ENCODE data around the gene TMED10. TPM values are rescaled to one million over a fixed set of nuclear protein-coding genes. Genes with fewer than 3 reads are reported as not detected.
A peak's percentile ranks its signal among the peaks of the same experiment; 100 is the strongest.

TMED10 gene
- polyA plus RNA-seq (ENCODE audit: insufficient read length in 4 of 4): 100 to 1,000 TPM; 248 to 292 (median 284) TPM

DNA sequence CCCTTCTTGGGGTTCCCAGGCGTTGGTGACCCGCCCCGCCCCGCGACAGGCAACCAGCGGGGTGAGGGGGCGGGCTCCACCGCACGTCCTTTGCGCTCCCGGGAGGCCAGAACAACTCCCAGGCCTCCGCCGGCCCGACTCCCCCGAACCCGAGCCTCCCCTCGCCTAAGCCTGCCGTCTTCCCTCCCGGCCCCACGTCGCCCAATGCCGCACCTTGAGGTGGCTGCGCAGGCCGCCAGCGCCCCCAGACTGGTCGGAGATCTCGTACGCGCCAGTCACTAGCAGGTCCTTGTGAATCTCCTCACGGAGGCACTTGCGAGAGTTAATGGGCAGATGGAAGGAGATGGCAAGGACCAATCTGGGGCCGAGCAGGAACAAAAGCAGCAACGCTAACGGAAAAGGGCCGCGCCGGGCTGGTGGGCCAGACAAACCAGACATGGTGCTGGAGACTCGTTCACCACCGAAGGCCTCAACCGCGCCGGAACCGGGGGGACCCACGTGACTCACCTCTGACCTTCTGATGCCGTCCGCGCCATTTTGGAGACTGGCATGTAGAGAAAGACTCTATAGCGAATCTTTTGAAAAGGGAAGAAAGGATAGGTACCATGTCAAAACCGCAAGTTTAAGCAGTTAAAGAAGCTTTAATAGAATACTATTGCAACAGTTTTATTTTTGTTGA, at the start of gene TMED10:
Gene TMED10, minus strand, starts transcription at position 471 of the 679 bp plus-strand sequence. Its CDS starts 33 bp downstream, at position 438.
- peak; percentile 81 to 92 (median 88) for DNase-seq (ENCODE audit: low read depth in 4 of 4, low spot score in 3 of 4)

DNA sequence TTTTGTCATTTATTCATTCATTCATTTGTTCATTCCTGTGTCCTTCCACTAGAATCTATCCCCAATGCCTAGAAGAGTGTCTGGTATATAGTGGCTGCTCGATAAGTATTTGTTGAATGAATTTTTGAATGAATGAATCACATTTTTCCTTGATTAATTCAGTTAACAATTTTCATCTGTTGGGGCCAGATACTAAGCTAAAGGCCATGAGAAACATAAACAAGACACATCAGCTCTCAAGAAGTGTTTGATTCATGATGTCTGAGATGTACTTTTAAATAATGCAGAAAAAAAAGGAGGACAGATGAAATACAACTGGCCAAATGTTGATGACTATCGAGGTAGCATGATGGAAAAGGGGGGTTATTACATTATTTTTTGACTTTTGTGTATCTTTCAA, 48.1 kb upstream of the TMED10 start:
- no peak for DNase-seq (ENCODE audit: low read depth in 4 of 4, low spot score in 3 of 4)

DNA sequence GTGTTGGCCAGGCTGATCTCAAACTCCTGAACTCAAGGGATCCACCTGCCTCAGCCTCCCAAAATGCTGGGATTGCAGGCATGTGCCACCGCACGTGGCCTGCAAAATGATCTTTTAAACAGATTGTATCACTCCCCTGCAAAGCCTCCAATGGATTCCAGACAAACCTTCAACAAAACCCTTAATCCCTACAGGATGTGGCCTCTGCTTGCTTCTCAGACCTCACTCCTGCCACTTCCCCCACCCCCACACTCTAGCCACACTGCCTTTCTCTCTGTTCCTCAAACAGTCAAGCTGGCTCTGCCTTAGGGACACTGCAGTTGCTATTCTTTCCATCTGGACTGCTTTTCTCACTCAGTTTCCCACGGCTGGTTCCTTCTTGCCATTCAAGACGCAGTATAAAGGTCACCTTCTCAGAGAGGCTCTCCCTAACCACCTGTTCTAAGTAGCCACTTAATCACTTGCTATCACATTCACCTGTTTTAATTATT, 47.3 kb upstream of the TMED10 start:
- DNase-seq (ENCODE audit: low read depth in 4 of 4, low spot score in 3 of 4): no peak

DNA sequence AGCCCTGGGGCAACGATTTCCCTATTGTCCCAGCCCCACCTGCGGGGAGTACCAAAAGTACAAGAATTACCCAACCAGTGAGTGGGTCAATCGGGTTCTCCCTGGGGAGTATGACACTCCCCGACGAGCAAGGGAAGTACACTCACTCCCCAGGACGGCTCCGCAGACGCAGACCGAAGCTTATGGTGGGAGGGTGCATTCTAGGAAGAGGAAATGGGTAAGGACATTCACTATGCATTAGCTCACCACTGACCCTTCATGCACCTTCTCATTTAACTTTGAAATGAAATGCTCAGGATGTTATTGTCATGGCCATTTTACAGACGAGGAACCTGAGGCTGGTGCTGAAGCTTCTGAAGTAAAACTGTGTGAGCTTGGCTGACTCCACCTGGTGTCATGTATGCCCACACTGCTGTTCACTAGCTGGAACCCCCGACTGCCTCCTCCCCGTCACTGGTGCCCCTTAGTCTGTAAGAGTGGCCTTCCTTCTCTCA, 45.8 kb upstream of the TMED10 start:
- DNase-seq (ENCODE audit: low read depth in 4 of 4, low spot score in 3 of 4): no peak

DNA sequence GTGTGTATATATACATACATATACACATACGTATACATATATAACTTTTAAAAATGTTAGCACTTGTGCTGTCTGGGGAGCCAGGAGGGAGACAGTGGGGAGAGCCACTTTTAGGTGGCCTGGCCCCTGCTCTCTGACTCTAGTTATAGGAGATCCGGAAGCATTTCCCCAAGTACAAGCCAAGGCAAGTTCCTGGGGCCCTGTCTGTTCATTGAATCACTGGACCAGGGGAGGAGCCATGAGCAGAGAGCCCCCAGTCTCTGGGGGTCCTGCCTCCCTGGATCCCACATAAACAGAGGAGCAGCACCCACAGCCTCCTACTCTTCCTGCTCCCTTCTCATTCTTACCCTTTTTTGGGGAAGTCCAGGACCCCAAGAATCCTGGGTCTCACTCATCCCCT, 45.4 kb upstream of the TMED10 start:
- DNase-seq (ENCODE audit: low read depth in 4 of 4, low spot score in 3 of 4): no peak

DNA sequence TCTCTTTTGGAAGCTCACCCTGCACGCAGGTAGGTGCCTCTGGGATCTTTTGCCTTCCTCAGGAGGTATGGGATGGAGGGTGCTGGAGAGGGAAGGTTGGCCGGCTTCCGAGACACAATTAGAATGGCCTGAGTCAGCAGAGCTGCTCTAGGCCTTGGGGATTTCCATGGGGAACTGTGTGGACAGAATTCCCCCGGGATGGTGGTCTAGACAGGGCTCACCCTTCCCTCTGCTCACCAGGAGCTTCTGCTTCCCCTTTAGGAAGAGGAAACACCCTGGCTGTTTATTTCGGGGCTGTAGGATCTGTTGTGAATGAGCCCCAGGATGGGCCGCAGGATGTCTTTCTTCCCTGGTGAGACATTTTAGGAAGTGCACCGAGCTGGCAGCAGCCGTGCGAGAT, 43.7 kb upstream of the TMED10 start:
- DNase-seq (ENCODE audit: low read depth in 4 of 4, low spot score in 3 of 4): no peak

DNA sequence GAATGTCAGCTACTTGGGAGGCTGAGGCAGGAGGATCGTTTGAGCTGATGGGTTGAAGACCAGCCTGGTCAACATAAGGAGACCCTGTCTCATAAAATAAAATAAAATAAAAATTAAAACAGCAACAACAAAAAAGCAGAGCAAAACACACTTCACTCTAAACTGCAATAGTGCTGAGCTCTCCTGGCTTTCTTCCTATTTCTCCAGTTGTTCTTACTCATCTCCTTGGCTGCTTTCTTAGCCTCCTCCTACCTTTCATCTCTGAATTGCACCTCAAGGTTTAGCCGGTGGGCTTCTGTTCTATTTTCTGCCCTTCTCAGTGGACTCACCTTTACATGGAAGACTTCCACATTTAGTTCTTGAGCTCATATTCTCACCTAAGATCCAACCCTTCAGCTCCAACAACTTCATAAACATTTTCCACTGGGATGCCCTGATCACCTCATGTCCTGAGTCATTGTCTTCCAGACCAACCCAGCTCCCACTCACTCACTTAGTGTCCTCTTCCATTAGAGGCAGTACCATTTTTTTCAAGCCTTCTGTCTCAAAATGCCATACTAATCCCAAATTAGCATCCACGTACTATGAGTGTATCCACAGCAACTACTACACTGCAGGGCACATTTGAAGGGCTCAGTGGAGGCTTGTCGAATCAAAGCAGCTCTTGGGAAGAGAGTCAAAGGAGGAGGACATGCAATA, 41.2 kb upstream of the TMED10 start:
- DNase-seq (ENCODE audit: low read depth in 4 of 4, low spot score in 3 of 4): no peak

DNA sequence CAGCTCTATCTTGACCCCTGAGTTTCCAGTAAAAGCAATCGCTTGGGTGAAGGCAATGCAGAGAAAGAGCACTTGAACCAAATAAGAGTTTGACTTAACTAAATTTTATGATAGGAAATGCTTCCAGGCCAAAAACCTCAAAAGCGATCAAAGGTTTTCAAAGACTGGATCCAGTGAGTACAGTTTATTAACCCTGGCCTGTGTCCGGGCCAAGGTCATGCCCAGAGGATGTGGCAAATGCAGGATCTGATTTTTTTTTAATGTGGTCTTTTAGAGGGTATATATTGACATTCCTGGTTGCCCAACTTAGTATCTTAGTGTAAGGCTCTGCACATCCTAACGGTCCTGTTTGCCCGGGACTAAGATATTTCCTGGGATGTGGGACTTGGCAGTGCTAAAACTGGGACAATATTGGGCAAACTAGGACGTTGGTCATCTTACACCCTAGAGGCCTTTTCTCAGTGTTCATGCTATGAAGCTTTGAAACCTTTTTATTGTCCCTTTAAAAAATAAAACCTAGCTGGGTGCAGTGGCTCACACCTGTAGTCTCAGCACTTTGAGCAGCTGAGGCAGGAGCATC, 40.1 kb upstream of the TMED10 start:
- no peak for DNase-seq (ENCODE audit: low read depth in 4 of 4, low spot score in 3 of 4)

DNA sequence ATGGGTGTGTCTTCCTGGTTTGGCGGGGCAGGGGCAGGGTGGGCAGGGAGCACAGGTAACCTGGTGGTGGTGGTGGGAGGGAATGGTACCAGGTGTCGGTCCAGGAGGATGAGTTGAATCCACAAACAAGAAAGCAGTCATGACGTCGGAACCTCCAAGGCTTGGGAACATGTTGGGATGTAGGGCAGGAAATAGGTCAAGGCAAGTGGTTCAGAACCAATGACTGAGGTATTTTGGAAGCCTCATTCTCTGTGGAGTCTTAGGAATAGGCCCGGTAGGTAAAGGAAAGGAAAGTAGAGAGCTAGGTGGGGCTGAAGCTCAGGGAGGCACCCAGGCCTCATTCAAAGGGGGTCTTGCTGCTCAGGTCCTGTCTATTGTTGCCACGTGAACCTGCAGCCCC, 39.1 kb upstream of the TMED10 start:
- DNase-seq (ENCODE audit: low read depth in 4 of 4, low spot score in 3 of 4): no peak

DNA sequence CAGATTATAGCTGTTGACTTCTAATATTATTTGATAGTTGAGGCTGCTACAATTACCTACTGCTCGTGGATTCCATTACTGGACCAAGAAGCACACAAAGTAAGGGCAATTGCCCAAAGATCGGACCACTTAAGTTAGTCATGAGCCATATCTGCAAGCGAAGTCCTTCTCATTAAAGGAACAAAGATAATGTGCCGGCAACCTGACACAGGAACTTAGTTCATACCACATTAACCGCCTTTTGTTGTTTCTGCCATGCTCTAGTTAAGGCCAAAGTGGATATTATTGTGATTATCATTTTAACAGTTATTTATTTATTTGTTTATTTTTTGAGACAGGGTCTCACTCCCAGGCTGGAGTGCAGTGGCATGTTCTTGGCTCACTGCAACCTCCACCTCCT, 38.1 kb upstream of the TMED10 start:
- no peak for DNase-seq (ENCODE audit: low read depth in 4 of 4, low spot score in 3 of 4)

DNA sequence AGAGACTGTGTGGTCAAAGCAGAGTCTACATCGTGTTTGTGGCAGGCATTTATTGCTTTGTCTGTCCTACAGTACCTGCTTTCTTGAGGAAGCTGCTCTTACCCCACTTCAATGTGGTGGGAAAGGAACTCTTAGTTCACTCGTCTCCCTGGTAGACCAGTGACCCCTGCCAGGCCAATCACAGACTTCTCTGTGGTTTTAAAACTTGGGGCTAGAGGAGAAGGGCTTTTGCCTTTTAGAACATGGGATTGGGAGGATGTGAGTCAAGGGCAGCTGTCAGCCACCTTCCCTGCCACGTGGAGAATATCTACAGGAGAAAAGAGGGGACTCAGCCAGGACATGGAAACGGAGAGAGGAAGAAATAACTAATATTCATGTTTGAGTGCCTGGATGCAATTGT, 36.8 kb upstream of the TMED10 start:
- no peak for DNase-seq (ENCODE audit: low read depth in 4 of 4, low spot score in 3 of 4)

DNA sequence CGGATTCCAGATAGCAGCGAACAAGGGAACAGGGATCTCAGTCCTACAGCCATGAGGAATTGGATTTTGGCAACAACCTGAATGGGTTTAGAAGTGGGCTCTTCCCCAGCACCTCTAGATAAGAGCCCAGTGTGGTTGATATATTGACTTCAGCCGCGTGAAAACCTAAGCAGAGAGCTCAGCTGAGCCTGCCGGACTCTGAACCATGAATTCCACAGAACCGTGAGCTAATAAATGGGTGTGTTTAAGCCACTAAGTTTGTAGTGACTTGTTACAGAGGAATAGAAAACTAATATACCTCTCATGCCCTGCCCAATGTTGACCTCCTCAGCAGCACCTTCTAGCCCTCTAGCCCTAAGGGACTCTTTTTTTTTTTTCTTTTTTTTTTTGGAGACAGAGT, 32.4 kb upstream of the TMED10 start:
- no peak for DNase-seq (ENCODE audit: low read depth in 4 of 4, low spot score in 3 of 4)

DNA sequence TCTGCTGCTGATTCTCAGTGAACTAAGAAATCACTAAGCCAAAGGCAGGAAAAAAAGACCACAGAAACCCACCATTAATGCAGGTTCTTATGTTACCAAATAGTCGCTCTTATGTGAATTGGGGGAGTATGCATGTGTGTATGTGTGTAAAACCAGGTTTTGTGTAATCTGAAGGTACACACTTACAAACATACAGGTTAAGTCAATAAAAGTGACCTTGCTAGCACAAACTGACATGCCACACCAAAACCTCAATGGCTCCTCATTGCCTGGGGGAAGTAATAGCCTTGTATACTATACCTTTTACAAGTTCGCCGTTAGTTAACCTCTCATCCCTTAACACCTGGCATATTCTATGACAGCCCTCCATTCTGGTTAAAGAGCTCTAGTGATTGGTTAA, 29.8 kb upstream of the TMED10 start:
- DNase-seq (ENCODE audit: low read depth in 4 of 4, low spot score in 3 of 4): no peak

DNA sequence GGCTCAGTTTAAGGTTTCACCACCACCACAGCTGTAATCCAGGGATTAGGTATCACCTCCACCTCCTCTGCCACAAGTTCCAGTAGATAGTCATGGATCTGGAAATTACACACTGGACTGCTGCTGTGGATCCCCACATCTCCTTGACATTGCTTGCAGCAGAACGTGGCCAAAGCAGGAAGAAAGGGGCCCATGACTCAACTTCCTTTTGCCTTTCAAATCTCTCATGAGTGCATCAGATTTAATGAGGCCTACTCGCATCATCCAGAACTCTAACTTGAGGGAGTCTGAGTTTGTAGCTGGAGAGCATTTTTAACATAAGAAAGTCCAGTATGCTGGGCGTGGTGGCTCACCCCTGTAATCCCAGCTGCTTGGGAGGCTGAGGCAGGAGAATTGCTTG, 29.2 kb upstream of the TMED10 start:
- no peak for DNase-seq (ENCODE audit: low read depth in 4 of 4, low spot score in 3 of 4)

DNA sequence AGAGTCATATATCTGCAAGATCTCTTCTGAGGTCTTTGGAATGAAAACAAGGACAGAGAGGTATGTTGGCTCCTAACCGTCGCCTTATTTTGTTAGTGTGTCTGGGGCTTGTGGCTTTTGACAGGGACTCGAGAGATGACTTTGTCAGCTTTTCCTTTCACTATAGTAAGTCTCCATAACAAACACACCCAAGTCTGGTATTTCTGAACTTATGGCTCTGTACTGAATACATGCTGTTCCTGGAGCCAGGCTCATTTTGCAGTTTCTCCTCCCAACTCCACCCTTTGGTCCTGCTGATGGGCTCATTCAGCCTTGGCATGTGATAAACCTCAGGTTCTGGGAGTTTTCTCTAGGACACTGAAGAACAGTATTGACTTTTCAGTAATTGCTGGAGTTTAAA, 27.7 kb upstream of the TMED10 start:
- DNase-seq (ENCODE audit: low read depth in 4 of 4, low spot score in 3 of 4): no peak

DNA sequence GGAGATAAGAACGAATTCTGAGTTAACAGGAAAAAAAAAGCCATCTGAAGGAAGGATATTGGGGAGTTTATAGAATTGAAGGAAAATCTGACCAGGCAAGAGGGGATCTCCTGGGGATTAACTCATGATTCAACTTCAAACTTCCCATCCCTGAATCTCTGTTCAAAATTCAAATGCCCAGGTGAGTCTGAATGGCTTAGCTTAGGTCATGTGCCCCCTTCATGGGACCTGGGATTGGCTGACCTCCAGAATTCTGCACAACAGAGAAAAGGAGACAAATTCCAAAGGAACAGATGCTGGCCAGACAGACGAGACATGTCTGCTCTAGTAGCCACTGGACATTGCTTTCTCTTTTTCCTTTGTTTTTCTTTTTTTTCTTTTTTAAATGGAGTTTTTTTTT, 26.2 kb upstream of the TMED10 start:
- no peak for DNase-seq (ENCODE audit: low read depth in 4 of 4, low spot score in 3 of 4)

DNA sequence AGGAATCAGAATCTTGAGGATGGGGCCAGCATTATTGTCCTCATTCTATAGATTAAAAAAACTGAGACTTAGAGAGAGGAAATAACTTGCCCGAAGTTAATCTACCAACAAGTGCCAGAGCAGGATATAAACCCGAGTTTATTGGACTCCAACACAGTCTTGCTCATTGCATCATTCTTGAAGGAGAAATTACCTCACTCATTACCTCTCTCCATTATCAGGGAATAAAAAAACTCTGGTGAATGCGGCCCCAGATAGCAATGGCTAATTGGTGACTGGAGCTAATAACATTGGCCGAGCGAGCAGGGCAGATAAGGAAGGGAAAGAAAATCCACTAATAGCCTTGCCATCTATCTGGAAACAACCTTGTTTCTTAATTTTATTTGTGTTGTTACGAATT, 24.7 kb upstream of the TMED10 start:
- no peak for DNase-seq (ENCODE audit: low read depth in 4 of 4, low spot score in 3 of 4)

DNA sequence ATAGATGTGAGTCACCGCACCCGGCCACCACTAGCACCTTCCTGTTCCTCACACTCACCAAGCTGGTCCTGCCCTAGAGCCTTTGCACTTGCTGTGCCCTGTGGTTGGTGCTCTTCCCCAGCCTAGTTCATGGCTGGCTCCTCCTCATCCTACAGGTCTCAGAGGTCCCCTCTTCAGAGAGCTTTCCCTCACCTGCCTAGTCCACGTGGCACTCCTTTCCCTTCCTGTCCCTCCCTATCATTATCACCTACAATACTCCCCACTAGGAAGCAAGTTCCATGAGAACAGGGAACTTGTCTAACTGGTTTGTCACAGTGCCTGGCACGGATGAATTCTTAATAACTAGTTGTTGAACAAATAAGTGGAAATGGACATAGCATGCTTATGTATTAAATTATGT, 24.0 kb upstream of the TMED10 start:
- DNase-seq (ENCODE audit: low read depth in 4 of 4, low spot score in 3 of 4): peak in 2 of 4 donors; percentile 44 to 46

DNA sequence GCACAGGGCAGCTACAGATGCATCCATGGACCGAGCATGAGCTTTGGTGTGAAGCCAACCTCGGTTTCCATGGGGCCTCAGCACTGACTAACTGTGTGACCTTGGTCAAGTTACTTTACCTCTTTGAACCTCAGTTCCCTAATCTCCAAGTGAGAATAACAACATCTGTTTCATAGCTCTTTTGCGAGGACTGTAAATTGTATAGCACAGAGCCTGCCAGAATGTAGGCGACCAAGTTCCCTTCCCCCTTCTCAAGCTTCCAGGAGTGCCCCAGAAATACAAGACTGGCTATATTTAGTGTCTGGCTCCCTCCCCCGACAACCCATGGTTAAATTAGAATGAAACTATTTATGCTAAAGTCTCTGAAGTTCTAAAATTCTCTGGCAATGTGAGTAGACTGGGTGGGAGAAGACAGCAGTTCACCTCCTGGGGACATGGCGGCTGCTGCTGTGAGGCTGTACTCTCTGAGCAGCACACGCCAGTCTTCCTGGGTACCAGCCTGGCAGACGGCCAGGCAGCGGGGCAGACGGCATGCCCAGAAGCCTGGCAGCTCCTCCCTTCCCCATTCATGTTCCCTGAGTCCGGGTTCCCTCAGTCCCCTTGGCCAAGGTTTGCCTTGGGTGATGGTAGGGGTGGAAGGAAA, 22.0 kb upstream of the TMED10 start:
- peak in 2 of 4 donors; percentile 53 for DNase-seq (ENCODE audit: low read depth in 4 of 4, low spot score in 3 of 4)

DNA sequence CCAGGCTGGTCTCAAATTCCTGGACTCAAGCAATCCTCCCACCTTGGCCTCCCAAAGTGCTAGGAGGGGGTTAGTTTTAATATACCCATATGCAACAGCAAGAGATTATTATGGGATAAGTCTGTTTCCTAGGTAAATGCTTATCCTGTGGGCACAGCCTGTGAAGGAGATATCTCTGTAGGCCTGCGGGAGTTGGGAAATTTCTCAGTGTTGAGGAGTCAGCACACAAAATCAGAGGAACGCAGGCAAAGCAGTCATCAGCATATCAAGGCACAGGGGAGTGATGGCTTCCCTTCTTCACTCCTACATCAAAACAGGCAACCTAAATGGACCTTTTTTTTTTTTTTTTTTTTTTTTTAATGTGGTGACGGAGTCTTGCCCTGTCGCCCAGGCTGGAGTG, 20.9 kb upstream of the TMED10 start:
- DNase-seq (ENCODE audit: low read depth in 4 of 4, low spot score in 3 of 4): no peak

DNA sequence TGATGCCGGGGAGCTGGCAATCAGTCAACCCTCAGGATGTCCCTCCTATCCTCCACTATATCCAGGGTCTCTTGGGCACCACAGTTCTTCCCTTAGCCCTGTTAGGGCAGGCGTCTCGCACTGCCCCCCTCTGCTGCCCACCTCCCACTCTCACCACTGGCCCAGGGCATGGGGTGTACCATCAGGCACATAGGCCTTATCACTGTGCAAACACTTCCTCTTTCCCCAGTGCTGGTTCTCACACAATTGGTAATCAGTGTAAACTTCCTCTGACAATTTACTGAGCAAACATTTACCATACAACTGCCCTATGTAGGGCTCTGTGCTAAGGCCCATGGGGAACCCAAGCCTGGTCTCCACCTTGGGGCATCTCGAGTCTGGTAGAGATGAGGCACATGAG, 20.1 kb upstream of the TMED10 start:
- DNase-seq (ENCODE audit: low read depth in 4 of 4, low spot score in 3 of 4): no peak

Measured in right renal pelvis (tissue), 4 donors.